HUES64 (cell line): Measurements from ENCODE around the gene MAPK13.

Experiments
- H3K27ac ChIP-seq: 2 replicates; pipeline ENCODE4 v1.7.0; 2013; ENCODE audit warnings: low read depth, low read length, inconsistent platforms
- H3K27me3 ChIP-seq: 2 replicates; pipeline ENCODE4 v1.6.1; 2013; ENCODE audit warnings: mild to moderate bottlenecking, low read length; ENCODE audit not compliant: insufficient read depth
- H3K36me3 ChIP-seq: 2 replicates; pipeline ENCODE4 v1.6.1; 2013; ENCODE audit warnings: mild to moderate bottlenecking, low read length; ENCODE audit not compliant: insufficient read depth
- H3K4me1 ChIP-seq: 2 replicates; pipeline ENCODE4 v1.6.1; 2013; ENCODE audit warnings: mild to moderate bottlenecking, low read length, moderate library complexity; ENCODE audit not compliant: insufficient read depth
- H3K4me3 ChIP-seq: 2 replicates; pipeline ENCODE4 v1.5.1; 2013; ENCODE audit warnings: mild to moderate bottlenecking, low read length, moderate library complexity
- H3K9ac ChIP-seq: 2 replicates; pipeline ENCODE4 v1.6.1; 2013; ENCODE audit warnings: mild to moderate bottlenecking, low read depth, low read length
- H3K9me3 ChIP-seq: 2 replicates; pipeline ENCODE4 v1.6.1; 2013; ENCODE audit warnings: low read depth, low read length; ENCODE audit not compliant: insufficient read depth
- WGBS: fragments of 150-250, 120-280 bp; methylation state at CpG from one replicate; pipeline ENCODE4 v1.1.7; 2013; ENCODE audit warnings: missing lambda C conversion rate; 5-methylcytosine and 5-hydroxymethylcytosine counted together

Gene MAPK13

DNA sequence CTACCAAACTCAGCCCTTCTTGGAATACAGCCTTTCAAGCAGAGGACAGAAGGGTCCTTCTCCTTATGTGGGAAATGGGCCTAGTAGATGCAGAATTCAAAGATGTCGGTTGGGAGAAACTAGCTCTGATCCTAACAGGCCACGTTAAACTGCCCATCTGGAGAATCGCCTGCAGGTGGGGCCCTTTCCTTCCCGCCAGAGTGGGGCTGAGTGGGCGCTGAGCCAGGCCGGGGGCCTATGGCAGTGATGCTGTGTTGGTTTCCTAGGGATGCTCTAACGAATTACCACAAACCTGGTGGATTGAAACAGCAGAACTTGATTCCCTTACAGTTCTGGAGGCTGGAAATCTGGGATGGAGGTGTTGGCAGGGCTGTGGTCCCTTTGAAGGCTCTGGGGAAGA, 9.1 kb downstream of the MAPK13 start:
- Histone ChIP-seq H3K9me3 (no peaks in the 10 kb centered on the region), H3K27me3 (no peaks in the 10 kb centered on the region), H3K27ac (no peak overlapping the region), H3K4me1 (peaks cover 9% of the 10 kb centered on the region), H3K4me3 (no peak overlapping the region), H3K9ac (no peak overlapping the region), H3K36me3 (peaks cover 4% of the 10 kb centered on the region; the same call in 1 of the 2 replicates)
- 53% methylated on average over 7 of the region's 7 CpGs for WGBS

DNA sequence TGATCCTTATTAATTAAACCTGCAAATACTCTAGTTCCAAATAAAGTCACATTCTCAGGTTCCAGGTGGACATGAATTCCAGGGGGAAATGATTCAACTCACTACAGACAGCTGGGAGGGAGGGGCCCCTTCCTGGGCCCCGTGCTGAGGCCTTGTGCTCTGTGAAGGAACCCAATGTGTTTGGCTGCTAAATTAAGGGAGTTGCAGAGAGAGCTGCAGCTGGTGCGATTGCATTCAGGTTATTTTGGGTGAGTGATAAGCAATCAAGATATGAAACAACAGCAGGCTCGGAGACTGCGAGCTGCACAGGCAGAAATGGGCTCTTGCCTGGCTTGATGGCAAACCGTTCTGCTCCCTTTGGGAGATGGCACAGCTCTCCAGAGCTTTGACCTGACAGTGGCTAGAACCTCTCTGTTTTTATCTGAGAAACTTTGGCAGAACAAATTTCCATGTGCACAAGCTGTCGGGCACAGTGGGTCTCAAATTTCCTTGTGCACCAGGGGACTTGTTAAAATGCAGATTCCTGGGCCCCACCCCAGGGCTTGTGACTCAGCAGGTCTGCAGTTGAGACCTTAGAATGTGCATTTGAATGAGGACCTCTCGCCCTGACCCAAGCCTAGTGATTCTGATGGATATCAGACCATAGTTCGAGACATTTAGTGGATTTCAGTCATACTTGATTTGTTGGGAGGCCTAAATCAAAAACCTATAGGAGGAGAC, 9.8 kb downstream of the MAPK13 start:
- H3K9ac ChIP-seq, result no peak overlapping the region
- WGBS, result 66% methylated on average over 8 of the region's 8 CpGs
- no peak overlapping the region for H3K4me3 ChIP-seq
- H3K36me3 ChIP-seq, result peaks cover 4% of the 10 kb centered on the region; the same call in 1 of the 2 replicates
- H3K9me3 ChIP-seq, result no peaks in the 10 kb centered on the region
- H3K4me1 ChIP-seq, result peaks cover 9% of the 10 kb centered on the region
- no peaks in the 10 kb centered on the region for H3K27me3 ChIP-seq
- no peak overlapping the region for H3K27ac ChIP-seq

DNA sequence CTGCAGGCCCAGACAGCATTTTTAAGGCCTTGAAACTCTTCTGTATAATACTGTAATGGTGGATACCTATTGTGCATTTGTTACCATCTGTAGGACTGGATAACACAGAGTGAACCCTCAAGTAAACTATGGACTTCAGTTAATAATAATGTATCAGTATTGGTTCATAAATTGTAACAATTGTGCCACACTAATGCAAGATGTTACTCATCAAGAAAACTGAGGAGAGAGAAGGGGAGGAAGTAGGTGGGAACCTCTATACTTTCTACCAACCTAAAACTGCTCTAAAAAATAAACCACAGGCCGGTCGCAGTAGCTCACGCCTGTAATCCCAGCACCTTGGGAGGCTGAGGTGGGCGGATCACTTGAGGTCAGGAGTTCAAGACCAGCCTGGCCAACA, 10.8 kb downstream of the MAPK13 start:
- no peak overlapping the region for H3K4me3 ChIP-seq
- peaks cover 4% of the 10 kb centered on the region; the same call in 1 of the 2 replicates for H3K36me3 ChIP-seq
- H3K9ac ChIP-seq, result no peak overlapping the region
- 93% methylated on average over 4 of the region's 4 CpGs for WGBS
- no peak overlapping the region for H3K27ac ChIP-seq
- H3K4me1 ChIP-seq, result peaks cover 9% of the 10 kb centered on the region
- no peaks in the 10 kb centered on the region for H3K9me3 ChIP-seq
- H3K27me3 ChIP-seq, result no peaks in the 10 kb centered on the region

DNA sequence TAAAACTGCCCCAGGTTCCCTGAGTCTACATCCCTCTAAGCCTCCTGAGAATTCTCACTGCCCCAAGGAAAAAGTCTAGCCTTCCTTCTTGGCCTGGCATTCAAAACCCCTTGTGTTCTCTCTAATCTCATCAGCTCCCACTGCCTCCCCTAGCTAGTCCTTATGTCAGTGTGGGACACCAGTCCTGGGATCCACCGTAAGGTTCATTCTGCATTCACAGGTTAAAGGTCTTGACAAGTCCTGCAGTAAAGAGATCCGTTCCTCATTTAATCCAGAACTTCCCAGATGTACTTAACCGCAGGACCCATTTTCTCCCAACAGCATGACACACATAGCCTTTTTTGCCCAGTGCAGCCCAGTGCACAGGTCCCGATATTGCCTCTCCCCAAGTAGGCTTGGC, 11.6 kb downstream of the MAPK13 start:
- Histone ChIP-seq H3K36me3 (no peaks in the 10 kb centered on the region; the same call in 1 of the 2 replicates), H3K4me3 (no peak overlapping the region), H3K27ac (no peak overlapping the region), H3K4me1 (peaks cover 9% of the 10 kb centered on the region), H3K27me3 (no peaks in the 10 kb centered on the region), H3K9ac (no peak overlapping the region), H3K9me3 (no peaks in the 10 kb centered on the region)
- 92% methylated on average over 4 of the region's 4 CpGs for WGBS

DNA sequence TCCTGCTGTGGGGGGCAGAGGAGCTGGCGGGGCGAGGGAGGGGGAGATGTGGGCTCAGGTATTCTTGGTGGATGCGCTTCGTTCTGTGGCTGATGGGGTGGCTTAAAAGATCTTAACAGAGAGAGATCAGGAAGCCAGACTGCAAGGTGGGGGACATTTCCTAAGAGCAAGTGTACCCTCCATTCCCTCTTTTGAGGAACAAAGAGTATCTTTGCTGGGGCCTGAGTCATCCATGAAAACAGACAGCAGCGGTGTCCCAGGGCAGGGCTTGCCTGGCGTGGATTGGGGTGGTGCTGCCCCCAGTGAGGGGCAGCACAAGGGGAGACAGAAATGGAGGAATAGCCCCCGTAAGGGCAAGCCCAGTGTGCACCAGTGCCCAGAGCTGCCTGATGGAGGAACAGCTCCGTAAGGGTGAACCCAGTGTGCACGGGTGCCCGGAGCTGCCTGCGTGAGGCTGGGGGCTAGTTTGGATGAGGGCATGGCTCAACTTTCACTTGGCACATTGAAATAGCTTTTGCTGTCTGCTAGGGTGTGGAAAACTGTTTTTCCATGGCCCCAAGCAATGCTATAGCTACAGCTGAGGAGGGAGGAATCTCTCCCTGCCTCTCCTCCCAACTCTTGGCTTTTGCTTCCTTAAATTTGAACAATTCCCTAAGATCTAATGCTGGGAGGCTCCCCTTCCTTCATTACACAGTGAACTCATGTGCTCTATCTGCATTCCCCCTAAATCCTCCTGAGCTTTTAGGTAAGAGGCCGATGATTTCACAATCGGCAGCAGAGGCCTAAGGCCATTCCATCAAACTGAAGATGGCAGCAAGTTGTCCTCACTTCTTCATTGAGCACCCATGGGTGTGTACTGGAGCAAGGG, 12.9 kb downstream of the MAPK13 start:
- H3K9me3 ChIP-seq, result no peaks in the 10 kb centered on the region
- H3K36me3 ChIP-seq, result no peaks in the 10 kb centered on the region; the same call in 1 of the 2 replicates
- H3K4me1 ChIP-seq, result peaks cover 9% of the 10 kb centered on the region
- no peak overlapping the region for H3K9ac ChIP-seq
- H3K27me3 ChIP-seq, result no peaks in the 10 kb centered on the region
- H3K4me3 ChIP-seq, result no peak overlapping the region
- H3K27ac ChIP-seq, result no peak overlapping the region
- WGBS, result 93% methylated on average over 13 of the region's 13 CpGs

DNA sequence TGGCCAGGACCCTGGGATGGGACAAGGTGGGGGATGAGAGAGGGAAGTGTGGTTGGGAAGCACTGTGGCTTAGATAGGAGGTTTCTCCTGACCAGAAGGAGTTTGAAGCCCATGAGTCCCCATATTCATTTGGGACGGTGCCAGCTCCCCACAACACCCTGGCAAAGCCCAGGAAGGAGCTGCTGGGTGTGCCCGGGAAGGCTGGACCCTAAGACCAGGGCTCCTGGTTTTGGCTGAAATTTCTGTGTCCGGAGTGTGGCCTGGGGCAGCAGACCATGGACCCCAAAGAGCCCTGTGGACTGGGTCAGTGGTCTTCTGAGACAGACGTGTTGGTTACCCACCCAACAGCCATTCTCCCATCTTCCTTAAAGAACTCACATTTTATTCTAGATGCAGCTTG, 15.2 kb downstream of the MAPK13 start:
- WGBS, result 92% methylated on average over 4 of the region's 4 CpGs
- no peaks in the 10 kb centered on the region for H3K27me3 ChIP-seq
- no peak overlapping the region for H3K4me3 ChIP-seq
- H3K4me1 ChIP-seq, result no peaks in the 10 kb centered on the region
- H3K9ac ChIP-seq, result no peak overlapping the region
- H3K27ac ChIP-seq, result no peak overlapping the region
- H3K36me3 ChIP-seq, result no peaks in the 10 kb centered on the region
- H3K9me3 ChIP-seq, result no peaks in the 10 kb centered on the region

DNA sequence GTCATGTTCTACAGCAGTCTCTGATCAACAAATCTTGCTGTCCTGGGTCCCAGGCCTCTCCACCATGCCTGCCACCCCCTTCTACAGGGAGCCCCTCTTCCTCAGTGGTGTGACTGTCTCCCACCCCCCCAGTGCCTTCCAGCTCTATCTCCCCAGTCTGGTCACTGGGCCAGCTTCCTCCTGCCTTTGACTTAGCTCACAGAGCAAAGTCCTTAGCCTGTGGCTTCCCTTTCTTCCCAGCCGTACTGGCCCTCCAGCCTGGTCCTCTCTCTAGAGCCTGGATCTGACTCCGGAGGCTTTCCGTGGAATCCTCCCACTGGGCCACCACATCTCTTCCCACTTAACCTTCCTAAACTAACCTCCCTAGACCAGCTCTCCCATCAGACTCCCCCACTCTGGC, 17.0 kb downstream of the MAPK13 start:
- Histone ChIP-seq H3K9me3 (no peaks in the 10 kb centered on the region), H3K27me3 (no peaks in the 10 kb centered on the region), H3K27ac (no peak overlapping the region), H3K4me3 (no peak overlapping the region), H3K36me3 (no peaks in the 10 kb centered on the region), H3K9ac (no peak overlapping the region), H3K4me1 (no peaks in the 10 kb centered on the region)
- WGBS, result 93% methylated on average over 3 of the region's 3 CpGs

DNA sequence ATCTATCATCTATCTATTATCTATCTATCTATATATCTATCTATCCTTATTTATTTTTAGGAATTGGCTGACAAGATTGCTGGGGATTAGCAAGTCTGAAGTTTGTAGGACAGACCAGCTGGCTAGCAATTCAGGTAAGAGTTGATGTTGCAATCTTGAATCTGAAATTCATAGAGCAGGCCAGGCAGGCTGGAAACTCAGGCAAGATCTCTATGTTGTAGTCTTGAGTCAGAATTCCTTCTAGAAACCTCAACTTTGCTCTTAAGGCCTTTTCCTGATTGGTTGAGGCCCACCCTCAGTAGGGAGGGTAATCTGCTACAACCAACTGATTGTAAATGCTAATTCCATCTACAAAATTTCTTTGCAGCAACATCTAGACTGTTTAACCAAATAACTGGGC, 19.2 kb downstream of the MAPK13 start:
- H3K9me3 ChIP-seq, result no peaks in the 10 kb centered on the region
- no peak overlapping the region for H3K27ac ChIP-seq
- H3K9ac ChIP-seq, result no peak overlapping the region
- H3K4me1 ChIP-seq, result 0 out of 2 replicates have a peak, but pooled peaks cover 4% of the 10 kb centered on the region
- H3K4me3 ChIP-seq, result no peak overlapping the region
- no peaks in the 10 kb centered on the region for H3K27me3 ChIP-seq
- H3K36me3 ChIP-seq, result no peaks in the 10 kb centered on the region

DNA sequence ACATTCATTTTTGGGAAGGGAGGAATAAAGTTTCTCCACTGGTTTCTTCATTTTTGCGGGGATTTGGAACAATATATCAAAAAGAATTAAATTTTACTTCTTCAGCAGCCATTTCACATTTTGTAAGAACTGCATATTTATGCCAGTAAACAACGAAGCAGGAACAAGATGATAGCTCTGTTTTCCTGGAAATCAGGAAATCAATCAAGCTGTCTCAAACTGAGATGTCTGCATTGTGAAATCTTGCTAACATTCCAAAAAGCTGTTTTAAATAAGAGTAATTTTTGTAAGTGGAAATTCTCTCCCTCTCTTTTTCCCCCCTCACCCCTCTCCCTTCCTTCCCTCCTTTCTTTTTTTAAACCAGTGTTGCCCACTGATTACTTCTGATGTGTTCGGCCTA, 20.0 kb downstream of the MAPK13 start:
- Histone ChIP-seq H3K9ac (no peak overlapping the region), H3K27me3 (no peaks in the 10 kb centered on the region), H3K27ac (no peak overlapping the region), H3K4me1 (0 out of 2 replicates have a peak, but pooled peaks cover 4% of the 10 kb centered on the region), H3K9me3 (peaks cover 1% of the 10 kb centered on the region), H3K4me3 (no peak overlapping the region), H3K36me3 (no peaks in the 10 kb centered on the region)
- WGBS, result 83% methylated on average over 1 of the region's 3 CpGs

DNA sequence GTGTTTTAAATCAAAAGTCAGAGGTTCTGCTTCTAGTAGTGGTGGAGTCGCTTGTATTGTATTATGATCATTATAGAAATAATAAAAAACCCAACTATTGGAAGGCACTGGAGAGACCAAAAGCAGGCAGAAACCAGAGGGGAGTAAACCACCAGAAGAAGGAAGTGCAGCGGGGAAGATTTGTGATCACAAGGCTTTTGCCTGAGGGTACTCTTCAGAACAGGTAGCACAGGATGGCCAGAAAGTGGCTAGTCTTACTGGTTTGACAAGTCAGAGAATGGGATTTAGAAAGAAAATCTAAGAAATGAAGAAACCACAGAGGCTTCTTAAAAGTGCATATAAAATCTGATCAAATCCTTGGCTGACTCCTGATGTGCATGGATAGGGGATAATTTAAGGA, 24.0 kb downstream of the MAPK13 start:
- no peaks in the 10 kb centered on the region for H3K36me3 ChIP-seq
- 93% methylated on average over 1 of the region's 2 CpGs for WGBS
- no peak overlapping the region for H3K27ac ChIP-seq
- H3K4me3 ChIP-seq, result no peak overlapping the region
- H3K27me3 ChIP-seq, result no peaks in the 10 kb centered on the region
- 0 out of 2 replicates have a peak, but pooled peaks cover 4% of the 10 kb centered on the region for H3K4me1 ChIP-seq
- peaks cover 12% of the 10 kb centered on the region for H3K9me3 ChIP-seq
- no peak overlapping the region for H3K9ac ChIP-seq

DNA sequence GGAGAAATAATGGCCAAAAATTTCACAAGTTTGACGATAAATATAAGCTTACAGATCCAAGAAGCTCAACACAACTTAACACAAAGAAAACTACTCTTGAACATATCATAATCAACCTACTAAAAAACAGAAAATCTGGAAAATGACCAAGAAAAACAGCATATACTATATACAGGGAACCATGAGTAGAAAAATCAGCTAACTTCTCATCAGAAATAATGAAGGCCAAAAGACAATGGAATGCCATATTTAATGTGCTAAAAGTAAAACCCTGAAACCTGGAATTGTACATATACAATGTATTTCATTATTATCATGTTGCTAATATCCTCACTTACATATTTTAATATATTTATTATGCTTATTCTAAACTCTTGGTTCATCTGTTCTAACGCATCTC, 25.3 kb downstream of the MAPK13 start:
- Histone ChIP-seq H3K9ac (no peak overlapping the region), H3K4me3 (no peak overlapping the region), H3K27me3 (no peaks in the 10 kb centered on the region), H3K36me3 (no peaks in the 10 kb centered on the region), H3K9me3 (peaks cover 12% of the 10 kb centered on the region), H3K27ac (no peak overlapping the region), H3K4me1 (0 out of 2 replicates have a peak, but pooled peaks cover 4% of the 10 kb centered on the region)
- 89% methylated on average over 1 of the region's 2 CpGs for WGBS
